ENCODE data around the gene APC2. TPM values are rescaled to one million over a fixed set of nuclear protein-coding genes. Genes with fewer than 3 reads are reported as not detected.
A peak's percentile ranks its signal among the peaks of the same experiment; 100 is the strongest.

APC2 gene
- total and polyA plus RNA-seq, 2 donors (not counting 1 experiment from before 2014, with no cell fraction given) = 0.12 to 0.16 TPM

- WGBS (ENCODE audit: insufficient coverage) = 59% methylated on average over 21 of the region's 22 CpGs
These were observed 1.1 kb downstream of the APC2 start for GRCh38 chr19:1450735-1451731.

More at GRCh38 chr19:1450735-1451731, 1.1 kb downstream of the APC2 start:
- H3K4me3 ChIP-seq (ENCODE audit: control extremely low read depth in 1 of 5, extremely low read depth in 1 of 5, insufficient read depth in 1 of 5, low read depth in 2 of 5, low read length in 4 of 5) = no peak overlapping the region
- H3K27me3 ChIP-seq (replicated peaks in 1 of 4; ENCODE audit: control extremely low read depth in 1 of 4, control insufficient read depth in 3 of 4, insufficient read depth in 4 of 4, low read length in 3 of 4) = peaks cover 0 to 84% (median 56%) of the 10 kb centered on the region in 4 experiments
- Mint-ChIP-seq H3K27ac (no peak overlapping the region), H3K27me3 (peaks cover 49% of the 10 kb centered on the region), H3K4me3 (peak overlapping the region; percentile 33), H3K4me1 (peaks cover 34% of the 10 kb centered on the region), H3K9me3 (ENCODE audit: insufficient read depth) (no peaks in the 10 kb centered on the region)
- H3K27ac ChIP-seq (ENCODE audit: low read length in 2 of 2) = no peak overlapping the region
- ChIA-PET POLR2A (interaction anchor here (0.9 kb wide), 1 partner anchor 20 kb away, joined by 5 read pairs; no protein-coding TSS in a partner anchor), CTCF (interaction anchor here (1.1 kb wide), 1 partner anchor 369 kb away, joined by 3 read pairs; no protein-coding TSS in a partner anchor)
- no peak overlapping the region for H3K9ac ChIP-seq (ENCODE audit: low read length)
- DNase-seq (no peak), ATAC-seq (ENCODE audit: low read depth) (no peak)
- peaks cover 35 to 44% of the 10 kb centered on the region in 2 donors for H3K4me1 ChIP-seq (ENCODE audit: control insufficient read depth in 2 of 2, insufficient read depth in 2 of 2, low read length in 2 of 2)
- no peaks in the 10 kb centered on the region for H3K36me3 ChIP-seq (replicated peaks in 1 of 2; ENCODE audit: control extremely low read depth in 1 of 2, control insufficient read depth in 1 of 2, extremely low read depth in 1 of 2, insufficient read depth in 2 of 2, low read length in 1 of 2)
- intact Hi-C loops (cut with micrococcal nuclease) = no loop called here
- H3K79me2 ChIP-seq (ENCODE audit: control insufficient read depth, insufficient read depth, low read length) = no peaks in the 10 kb centered on the region
- H3K4me2 ChIP-seq (replicated peaks; ENCODE audit: low read depth, low read length, poor library complexity, severe bottlenecking) = no peak overlapping the region
- H3K9me3 ChIP-seq (ENCODE audit: control extremely low read depth in 1 of 3, control insufficient read depth in 2 of 3, insufficient read depth in 1 of 3, low read length in 2 of 3) = peaks cover 0 to 52% (median 0%) of the 10 kb centered on the region in 3 donors
- peaks cover 15% of the 10 kb centered on the region for H4K20me1 ChIP-seq (ENCODE audit: control insufficient read depth, insufficient read depth, low read length, poor library complexity, severe bottlenecking)
- no peak overlapping the region for H2AFZ ChIP-seq (ENCODE audit: insufficient read depth, low read depth, low read length, poor library complexity, severe bottlenecking)
- no peak for TF ChIP-seq CTCF (IDR thresholded peaks at IDR 0.05)
- TF ChIP-seq EZH2 (IDR thresholded peaks at IDR 0.05; ENCODE audit: borderline replicate concordance, insufficient read depth, low read depth, low read length, poor library complexity, severe bottlenecking) = no peak
